GM19239 (cell line): Measurements from ENCODE around the gene GNAZ.

ENCODE experiments used
- DNase-seq: peaks from one replicate; pipeline ENCODE4 v3.0.0; 2011; ENCODE audit warnings: low spot score; ENCODE audit not compliant: insufficient read length
- FAIRE-seq: peaks from 2 replicates; lab custom pipeline; 2011; peaks lifted over from hg19 to GRCh38; lab: Jason Lieb, UNC

The GNAZ gene

GRCh38 chr22:23088199-23088604, 17.9 kb downstream of the GNAZ start:
- FAIRE-seq (no peak), DNase-seq (no peak)

GRCh38 chr22:23089010-23089409, 18.7 kb downstream of the GNAZ start:
- no peak for FAIRE-seq
- no peak for DNase-seq

DNA sequence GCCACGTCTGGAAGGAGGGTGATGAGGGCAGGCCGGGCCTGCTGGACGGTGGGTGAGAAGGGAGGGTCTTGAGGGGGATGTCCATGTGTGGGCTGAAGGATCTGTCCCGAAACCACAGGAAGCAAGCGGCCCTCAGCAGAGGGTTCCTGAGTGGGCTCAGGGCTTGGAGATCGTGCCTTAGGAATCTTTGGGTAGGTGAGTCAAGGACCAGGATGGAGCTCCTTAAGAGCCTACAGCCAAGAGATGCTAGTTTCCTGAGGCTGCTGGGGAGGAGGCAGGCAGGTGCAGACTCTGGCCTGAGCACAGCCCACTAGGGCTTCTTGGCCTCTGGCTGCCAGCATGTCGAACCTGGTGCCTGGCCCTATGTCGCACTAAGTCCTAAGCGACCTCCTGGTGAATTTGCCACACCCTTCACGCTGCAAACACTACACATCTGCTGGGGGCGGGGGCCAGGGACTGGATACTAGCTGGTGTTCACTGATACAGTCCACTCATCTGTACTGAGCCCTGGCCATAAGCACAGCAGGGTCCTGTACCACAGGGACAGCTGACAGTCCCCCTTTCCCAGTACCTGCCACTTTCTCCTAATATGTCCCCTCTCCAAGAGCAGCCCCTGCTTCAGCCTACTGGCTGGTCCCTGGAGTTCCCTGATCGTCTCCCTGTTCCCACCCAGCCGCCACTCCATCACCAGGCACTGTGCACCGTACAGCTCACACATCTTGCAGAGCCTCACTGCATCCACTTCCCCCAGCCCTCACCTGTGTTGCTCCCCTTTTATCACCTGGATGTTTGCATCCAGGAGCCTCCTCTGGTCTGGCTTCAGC, 19.5 kb downstream of the GNAZ start:
- FAIRE-seq (no peak), DNase-seq (no peak)

- FAIRE-seq: no peak
- no peak for DNase-seq
Observed at GRCh38 chr22:23090457-23090835, 20.1 kb downstream of the GNAZ start.

DNA sequence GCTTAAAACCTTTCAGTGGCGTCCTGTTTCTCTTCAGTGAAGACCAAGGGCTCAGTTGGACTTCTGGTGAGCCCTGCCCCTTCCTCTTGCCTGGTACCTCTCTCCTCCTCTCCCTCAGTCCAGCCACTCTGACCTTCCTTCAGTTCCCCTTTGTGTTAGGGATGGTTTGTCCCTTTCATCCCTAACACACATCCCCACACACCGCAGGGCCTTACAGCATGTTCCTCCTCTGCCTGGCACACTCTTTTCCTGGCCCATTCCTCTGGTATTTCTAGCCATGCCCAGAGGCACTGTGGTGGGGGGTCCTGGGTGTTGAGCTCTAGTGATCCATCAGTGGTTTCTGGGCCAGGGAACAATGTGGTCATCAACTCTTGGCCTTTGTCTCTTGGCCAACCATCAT, 21.4 kb downstream of the GNAZ start:
- no peak for FAIRE-seq
- no peak for DNase-seq

- FAIRE-seq (no peak), DNase-seq (no peak)
Observed at GRCh38 chr22:23092217-23092955, 22.1 kb downstream of the GNAZ start.

DNA sequence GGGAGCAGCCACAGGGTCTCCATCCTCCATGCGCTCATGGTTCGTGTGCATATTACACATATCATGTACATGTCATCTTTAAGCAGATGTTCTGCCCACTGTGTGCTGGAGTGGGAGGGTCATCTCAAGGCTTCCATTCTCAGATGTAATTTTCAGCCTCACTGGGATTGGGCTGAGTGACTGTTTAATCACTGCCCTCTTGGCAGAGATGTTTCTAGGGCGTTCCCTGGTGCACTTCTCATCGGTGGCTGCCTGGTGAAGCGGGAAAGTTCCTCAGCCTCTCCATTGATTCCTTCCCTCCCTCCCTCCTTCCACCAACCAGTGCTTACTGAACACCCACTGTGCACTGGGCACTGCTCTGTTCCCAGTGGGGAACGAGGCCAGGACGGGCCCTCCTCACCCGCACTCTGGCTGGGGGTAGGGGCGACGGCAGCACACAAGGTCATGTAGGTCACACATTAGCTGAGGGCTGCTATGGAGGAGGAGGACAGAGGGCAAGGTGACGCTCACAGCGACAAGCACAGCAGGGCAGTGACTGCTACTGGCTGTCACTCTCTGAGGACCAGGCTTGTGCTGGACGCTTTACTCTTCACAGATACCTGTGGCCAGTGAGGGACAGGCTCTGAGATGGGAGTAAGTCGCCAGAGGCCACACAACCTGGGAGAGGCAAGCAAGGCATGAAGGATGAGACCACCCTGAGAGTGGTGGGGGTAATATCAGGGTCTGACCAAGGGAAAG, 22.9 kb downstream of the GNAZ start:
- FAIRE-seq (no peak), DNase-seq (no peak)

DNA sequence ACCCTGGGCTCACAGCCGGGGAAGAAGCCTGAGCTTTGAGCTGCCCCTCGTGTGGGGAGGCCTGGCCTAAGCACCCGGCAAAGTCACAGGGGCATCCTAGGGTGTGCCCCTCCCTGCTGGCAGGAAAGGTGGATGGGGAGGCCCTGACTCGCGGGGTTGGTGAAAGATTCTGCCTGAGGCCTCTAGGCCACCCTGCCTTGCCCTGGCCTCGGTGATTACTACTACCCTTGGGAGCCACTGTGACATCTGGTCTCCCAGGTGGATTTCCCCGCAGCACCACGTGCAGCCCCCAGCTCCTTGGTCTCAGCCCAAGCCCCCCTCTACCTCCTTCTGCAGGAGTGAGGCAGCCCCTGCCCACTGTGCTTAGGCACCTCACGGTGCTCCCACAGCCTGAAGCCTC, 23.9 kb downstream of the GNAZ start:
- DNase-seq (no peak), FAIRE-seq (no peak)

GRCh38 chr22:23094695-23095681, 24.7 kb downstream of the GNAZ start:
- DNase-seq (no peak), FAIRE-seq (no peak)

DNA sequence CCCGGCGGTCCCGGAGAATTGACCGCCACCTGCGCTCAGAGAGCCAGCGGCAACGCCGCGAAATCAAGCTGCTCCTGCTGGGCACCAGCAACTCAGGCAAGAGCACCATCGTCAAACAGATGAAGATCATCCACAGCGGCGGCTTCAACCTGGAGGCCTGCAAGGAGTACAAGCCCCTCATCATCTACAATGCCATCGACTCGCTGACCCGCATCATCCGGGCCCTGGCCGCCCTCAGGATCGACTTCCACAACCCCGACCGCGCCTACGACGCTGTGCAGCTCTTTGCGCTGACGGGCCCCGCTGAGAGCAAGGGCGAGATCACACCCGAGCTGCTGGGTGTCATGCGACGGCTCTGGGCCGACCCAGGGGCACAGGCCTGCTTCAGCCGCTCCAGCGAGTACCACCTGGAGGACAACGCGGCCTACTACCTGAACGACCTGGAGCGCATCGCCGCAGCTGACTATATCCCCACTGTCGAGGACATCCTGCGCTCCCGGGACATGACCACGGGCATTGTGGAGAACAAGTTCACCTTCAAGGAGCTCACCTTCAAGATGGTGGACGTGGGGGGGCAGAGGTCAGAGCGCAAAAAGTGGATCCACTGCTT, 25.5 kb downstream of the GNAZ start:
- DNase-seq: no peak
- no peak for FAIRE-seq

DNA sequence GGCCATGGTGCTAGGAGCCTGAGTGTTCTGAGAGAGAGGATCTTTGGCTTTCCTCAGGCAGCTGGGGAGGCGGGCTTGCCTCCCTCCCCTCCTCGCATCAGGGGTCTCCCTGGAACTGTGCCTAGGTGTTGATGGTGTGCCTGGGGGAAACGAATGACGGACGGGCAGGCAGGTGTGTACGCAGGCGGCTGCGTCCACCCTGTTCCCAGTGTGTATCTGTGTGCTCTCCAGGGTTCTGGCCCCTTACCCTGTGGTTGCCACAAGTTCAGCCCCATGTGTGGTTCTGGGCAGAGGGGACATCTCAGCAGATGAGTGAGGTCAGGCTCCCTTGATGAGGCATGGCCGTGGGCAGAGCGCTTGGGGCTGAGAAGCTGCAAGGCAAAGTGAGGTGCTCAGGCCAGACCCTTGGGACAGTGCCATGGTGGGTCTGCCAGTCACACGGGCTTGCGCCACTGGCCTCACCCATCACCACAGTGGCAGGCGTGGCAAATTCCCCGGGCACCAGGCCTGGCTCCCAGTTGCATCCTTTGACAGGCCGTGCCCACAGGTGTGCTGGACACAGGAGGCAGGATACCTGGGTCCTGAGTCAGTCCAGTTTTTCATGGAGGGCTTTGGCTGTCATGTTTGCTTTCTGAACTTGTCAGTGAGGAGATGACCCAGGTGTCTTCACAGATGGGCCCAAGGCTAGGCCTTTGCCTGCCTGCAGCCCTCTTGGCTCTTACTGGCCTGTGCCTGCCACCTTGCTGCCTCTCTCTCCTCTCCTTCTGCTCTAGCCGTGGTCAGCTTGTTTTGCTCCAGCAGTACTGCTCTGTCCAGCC, 27.3 kb downstream of the GNAZ start:
- FAIRE-seq: no peak
- no peak for DNase-seq

GRCh38 chr22:23098230-23098705, 27.9 kb downstream of the GNAZ start:
- FAIRE-seq: no peak

GRCh38 chr22:23098718-23099530, 28.6 kb downstream of the GNAZ start:
- FAIRE-seq: no peak

More at GRCh38 chr22:23098230-23098705, 27.9 kb downstream of the GNAZ start:
- no peak for DNase-seq

DNA sequence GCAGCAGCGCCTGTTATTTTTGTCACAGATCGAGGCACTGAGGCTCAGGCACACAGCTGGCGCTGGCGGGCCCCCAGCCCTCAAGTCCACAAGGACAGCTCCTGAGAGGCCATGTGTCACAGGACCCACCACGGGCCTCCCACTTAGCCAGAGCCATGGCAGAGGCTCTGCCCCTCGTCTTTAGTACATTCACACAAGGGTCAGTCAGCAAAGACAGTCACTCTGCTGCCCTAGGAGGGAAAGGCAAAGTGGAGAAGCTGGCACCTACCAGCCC, 29.1 kb downstream of the GNAZ start:
- no peak for FAIRE-seq
- no peak for DNase-seq

More at GRCh38 chr22:23098718-23099530, 28.6 kb downstream of the GNAZ start:
- DNase-seq: no peak

DNA sequence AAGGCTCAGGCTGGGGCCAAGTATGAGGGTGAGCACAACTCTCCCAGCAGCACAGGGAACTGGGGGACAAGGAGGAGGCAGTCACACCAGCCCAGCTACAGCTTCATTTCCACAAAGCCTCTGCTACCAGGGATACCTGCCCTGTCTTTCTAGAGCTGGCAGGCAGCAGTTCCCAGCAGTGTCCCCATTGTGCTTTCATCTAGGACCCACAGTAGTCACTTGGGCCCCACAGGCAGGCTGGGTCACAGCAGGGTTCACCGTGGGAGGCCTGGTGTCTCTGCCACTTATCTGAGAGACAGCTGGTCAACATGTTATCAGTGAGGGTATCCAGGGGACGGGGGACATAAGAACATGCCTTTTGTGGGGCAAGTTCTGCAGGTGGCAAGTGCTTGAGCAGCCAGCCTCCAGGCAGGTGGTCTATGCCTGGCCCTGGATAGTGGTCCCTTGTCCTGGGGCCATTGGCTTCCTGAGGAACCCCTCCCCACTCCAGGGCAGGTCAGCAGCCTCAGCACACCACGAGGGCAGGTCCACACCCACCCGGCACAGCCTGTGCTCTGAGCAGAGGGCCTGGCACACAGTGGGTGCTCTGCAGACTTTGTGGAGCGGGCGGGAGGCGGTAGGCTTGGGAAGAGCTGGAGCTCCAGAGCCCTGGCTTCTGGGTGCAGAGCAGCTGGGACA, 29.9 kb downstream of the GNAZ start:
- DNase-seq: no peak
- no peak for FAIRE-seq

GRCh38 chr22:23101524-23101923, 31.2 kb downstream of the GNAZ start:
- DNase-seq: no peak
- FAIRE-seq: no peak

DNA sequence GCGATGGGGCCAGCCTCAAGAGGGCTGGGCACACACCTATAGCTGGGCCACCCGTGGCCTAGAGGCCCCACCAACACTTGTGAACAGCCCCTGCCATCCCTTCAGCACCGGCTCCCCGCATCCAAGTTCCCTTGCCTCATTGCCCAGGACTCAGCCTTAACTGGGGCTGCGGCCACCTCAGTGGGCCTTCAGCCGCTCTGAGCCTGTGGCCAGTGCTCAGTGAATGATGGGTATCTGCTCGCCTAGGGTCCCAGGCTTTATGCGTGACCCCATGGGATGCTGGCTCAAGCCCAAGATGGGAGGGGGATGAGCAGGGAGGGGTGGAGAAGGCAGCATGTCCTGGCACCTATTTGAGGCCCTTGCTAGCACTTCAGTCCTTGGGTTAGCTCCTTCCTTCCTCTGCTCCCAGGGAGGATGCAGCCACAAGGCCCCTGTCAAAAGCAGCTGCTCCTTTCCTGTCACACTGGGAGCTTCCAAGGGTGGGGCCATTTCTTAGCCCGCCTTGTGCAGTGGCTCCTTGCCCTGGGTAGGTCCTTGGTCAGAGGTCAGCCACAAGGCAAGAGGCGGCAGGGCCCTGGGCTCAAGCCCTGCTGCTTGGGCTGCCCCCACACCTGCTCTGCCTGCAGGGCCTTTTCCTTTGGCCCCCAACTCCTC, 31.8 kb downstream of the GNAZ start:
- no peak for FAIRE-seq
- no peak for DNase-seq
